ENCODE results near the gene CUBN. TPM values are rescaled to one million over a fixed set of nuclear protein-coding genes. Genes with fewer than 3 reads are reported as not detected.

The CUBN gene
- total RNA-seq, 3 donors from 2014 or later = 0.31 to 1.9 (median 0.38) TPM

DNA sequence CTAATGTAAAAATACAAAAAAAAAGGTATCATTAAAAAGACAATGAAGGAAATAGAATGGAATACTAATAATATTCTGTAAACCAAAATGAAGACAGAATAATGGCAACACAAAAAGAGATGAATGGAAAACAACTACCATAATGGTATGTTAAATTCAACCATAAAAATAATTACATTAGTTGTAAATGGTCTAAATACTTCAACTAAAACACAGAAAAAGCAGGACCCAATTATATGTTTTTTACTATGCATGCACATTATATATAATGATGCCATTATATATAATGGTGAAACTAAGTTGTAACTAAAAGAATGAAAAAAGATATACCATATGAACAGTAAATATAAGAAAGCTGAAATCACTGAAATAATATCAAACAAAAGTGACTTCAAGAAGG lies 76.5 kb downstream of the CUBN start:
- Histone ChIP-seq H3K36me3 (ENCODE audit: low read depth) (no peaks in the 10 kb centered on the region), H3K9me3 (no peaks in the 10 kb centered on the region), H3K4me3 (no peak overlapping the region), H3K4me1 (ENCODE audit: low read depth) (no peaks in the 10 kb centered on the region)
- intact Hi-C loops (cut with DNase I, micrococcal nuclease) = no loop called here
- ATAC-seq = no peak
- DNase-seq = no peak
- TF ChIP-seq, protein P1, sequence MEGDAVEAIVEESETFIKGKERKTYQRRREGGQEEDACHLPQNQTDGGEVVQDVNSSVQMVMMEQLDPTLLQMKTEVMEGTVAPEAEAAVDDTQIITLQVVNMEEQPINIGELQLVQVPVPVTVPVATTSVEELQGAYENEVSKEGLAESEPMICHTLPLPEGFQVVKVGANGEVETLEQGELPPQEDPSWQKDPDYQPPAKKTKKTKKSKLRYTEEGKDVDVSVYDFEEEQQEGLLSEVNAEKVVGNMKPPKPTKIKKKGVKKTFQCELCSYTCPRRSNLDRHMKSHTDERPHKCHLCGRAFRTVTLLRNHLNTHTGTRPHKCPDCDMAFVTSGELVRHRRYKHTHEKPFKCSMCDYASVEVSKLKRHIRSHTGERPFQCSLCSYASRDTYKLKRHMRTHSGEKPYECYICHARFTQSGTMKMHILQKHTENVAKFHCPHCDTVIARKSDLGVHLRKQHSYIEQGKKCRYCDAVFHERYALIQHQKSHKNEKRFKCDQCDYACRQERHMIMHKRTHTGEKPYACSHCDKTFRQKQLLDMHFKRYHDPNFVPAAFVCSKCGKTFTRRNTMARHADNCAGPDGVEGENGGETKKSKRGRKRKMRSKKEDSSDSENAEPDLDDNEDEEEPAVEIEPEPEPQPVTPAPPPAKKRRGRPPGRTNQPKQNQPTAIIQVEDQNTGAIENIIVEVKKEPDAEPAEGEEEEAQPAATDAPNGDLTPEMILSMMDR (IDR thresholded peaks at IDR 0.05) = no peak

DNA sequence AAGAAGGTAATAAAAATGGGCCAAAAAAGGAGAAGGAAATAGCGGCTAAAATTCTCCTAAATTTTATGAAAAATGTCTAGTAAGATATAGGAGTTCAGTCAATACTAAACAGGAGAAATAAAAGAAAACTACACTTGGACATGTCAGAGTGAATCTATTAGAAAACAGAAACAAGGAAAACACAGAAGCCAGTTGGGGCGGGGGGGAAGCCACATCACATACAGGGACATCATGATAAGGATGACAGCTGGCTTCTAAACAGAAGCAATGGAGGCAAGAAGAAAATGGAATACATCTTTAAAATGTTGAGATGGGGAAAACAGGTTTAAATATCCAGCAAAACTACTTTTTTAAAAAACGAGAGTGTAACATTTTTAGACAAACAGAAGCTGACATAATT lies 77.8 kb downstream of the CUBN start:
- no peaks in the 10 kb centered on the region for H3K4me1 ChIP-seq (ENCODE audit: low read depth)
- TF ChIP-seq, protein P1 (IDR thresholded peaks at IDR 0.05) = no peak
- intact Hi-C loops (cut with DNase I, micrococcal nuclease) = no loop called here
- ATAC-seq = no peak
- no peaks in the 10 kb centered on the region for H3K36me3 ChIP-seq (ENCODE audit: low read depth)
- H3K4me3 ChIP-seq = no peak overlapping the region
- H3K9me3 ChIP-seq = no peaks in the 10 kb centered on the region
- DNase-seq = no peak

GRCh38 chr10:17049195-17049594 lies 80.4 kb downstream of the CUBN start:
- DNase-seq (no peak), ATAC-seq (no peak)
- no peaks in the 10 kb centered on the region for H3K36me3 ChIP-seq (ENCODE audit: low read depth)
- intact Hi-C loops (cut with DNase I, micrococcal nuclease) = no loop called here
- TF ChIP-seq, protein P1 (IDR thresholded peaks at IDR 0.05) = no peak
- no peak overlapping the region for H3K4me3 ChIP-seq
- no peaks in the 10 kb centered on the region for H3K4me1 ChIP-seq (ENCODE audit: low read depth)
- no peaks in the 10 kb centered on the region for H3K9me3 ChIP-seq

- DNase-seq = no peak
- TF ChIP-seq, protein P1 (IDR thresholded peaks at IDR 0.05) = no peak
- Histone ChIP-seq H3K9me3 (no peaks in the 10 kb centered on the region), H3K4me1 (ENCODE audit: low read depth) (no peaks in the 10 kb centered on the region), H3K4me3 (no peak overlapping the region), H3K36me3 (ENCODE audit: low read depth) (no peaks in the 10 kb centered on the region)
- intact Hi-C loops (cut with DNase I, micrococcal nuclease) = no loop called here
- ATAC-seq = no peak
Observed at GRCh38 chr10:17047908-17048307, 81.7 kb downstream of the CUBN start.

DNA sequence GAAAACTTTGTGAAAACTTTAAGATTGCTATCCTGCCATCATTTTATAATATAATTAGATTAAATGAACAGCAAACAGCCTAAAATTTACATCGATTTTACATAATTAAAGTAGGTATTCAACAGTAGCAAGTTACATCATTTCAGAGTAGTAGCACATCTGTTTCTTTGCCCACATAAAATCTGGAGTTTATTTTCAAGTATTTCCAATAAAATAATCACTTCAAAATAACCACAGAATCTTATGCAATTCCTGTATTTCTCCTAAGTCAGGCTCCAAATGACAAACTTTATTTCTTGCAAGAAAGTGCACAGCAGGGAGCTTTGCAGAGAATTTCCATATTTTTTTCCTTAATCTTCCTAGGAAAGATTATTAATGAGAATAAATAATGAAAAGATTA lies 82.6 kb downstream of the CUBN start:
- no peak for ATAC-seq
- no peaks in the 10 kb centered on the region for H3K36me3 ChIP-seq (ENCODE audit: low read depth)
- H3K4me3 ChIP-seq = no peak overlapping the region
- TF ChIP-seq, protein P1 (IDR thresholded peaks at IDR 0.05) = no peak
- H3K4me1 ChIP-seq (ENCODE audit: low read depth) = no peaks in the 10 kb centered on the region
- no peak for DNase-seq
- H3K9me3 ChIP-seq = no peaks in the 10 kb centered on the region
- intact Hi-C loops (cut with DNase I, micrococcal nuclease) = no loop called here

DNA sequence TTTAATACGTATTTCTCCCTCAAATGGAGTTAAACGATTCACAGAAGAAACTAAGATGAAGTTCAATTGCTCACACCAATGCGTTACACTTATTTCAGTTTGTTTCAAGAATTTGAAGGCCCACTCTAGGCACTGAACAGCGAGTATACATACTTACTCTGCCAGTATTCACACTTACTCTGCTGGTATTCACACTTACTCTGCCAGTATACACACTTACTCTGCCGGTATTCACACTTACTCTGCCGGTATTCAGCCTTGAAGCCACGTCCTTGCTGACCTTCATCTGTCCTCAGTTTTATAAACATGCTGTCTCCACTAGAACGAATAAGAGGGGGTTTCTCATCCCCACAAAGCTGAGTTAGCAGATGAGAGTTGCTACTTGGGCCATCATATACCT lies 86.0 kb downstream of the CUBN start:
- intact Hi-C loops (cut with DNase I, micrococcal nuclease) = no loop called here
- DNase-seq = no peak
- Histone ChIP-seq H3K4me3 (no peak overlapping the region), H3K36me3 (ENCODE audit: low read depth) (no peaks in the 10 kb centered on the region), H3K4me1 (ENCODE audit: low read depth) (no peaks in the 10 kb centered on the region), H3K9me3 (no peaks in the 10 kb centered on the region)
- TF ChIP-seq, protein P1 (IDR thresholded peaks at IDR 0.05) = no peak
- no peak for ATAC-seq

All from mucosa of descending colon (tissue), 3 donors.